ENCODE data around the gene SERINC5.
"Not testable (repeated sequence)": the region's sequence is repeated elsewhere in the genome, so short reads cannot be mapped to it uniquely, and the experiment has no call there.

SERINC5 gene

GRCh38 chr5:80255811-80256712 lies at the start of gene SERINC5:
Gene SERINC5 (minus strand): TSS chr5:80256048. CDS start chr5:80255922, 126 bp downstream.
- DNase-seq (ENCODE audit: low read depth), result peak; percentile 70

- no peak for DNase-seq (ENCODE audit: low read depth)
These were observed 46.8 kb upstream of the SERINC5 start for GRCh38 chr5:80302636-80303035.

GRCh38 chr5:80301342-80301741 lies 45.5 kb upstream of the SERINC5 start:
- DNase-seq (ENCODE audit: low read depth), result not testable (repeated sequence)

- not testable (repeated sequence) for DNase-seq (ENCODE audit: low read depth)
These were observed 44.9 kb upstream of the SERINC5 start for GRCh38 chr5:80300796-80301195.

DNA sequence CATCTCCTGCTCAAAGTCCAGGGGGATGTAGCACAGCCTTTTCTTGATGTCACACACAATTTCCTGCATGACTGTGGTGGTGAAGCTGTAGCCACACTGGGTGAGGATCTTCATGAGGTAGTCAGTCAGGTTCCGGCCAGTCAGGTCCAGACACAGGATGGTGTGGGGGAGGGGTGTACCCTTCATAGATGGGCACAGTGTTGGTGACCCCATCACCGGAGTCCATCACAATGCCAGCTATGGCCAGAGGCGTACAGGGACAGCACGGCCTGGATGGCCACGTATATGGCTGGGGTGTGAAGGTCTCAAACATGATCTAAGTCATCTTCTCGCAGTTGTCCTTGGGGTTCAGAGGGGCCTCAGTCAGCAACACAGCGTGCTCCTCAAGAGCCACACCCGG lies 44.3 kb upstream of the SERINC5 start:
- DNase-seq (ENCODE audit: low read depth), result no peak

GRCh38 chr5:80299601-80300000 lies 43.8 kb upstream of the SERINC5 start:
- no peak for DNase-seq (ENCODE audit: low read depth)

DNA sequence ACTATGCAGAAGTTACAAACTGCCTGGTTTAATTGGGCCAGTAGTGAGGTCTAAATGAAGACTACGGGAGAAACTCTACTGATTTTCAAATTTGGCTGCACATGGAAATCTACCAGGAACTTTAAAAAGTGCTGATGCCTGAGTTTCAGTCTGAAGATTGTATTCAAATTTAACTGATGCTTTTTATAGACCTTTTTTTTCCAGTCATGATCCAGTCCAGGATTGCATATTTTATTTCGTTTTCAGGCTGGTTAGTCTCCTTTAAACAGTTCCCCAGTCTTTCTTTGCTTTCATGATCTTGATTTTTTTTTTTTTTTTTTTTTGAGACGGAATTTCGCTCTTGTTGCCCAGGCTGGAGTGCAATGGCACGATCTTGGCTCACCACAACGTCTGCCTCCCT lies 40.3 kb upstream of the SERINC5 start:
- no peak for DNase-seq (ENCODE audit: low read depth)

DNA sequence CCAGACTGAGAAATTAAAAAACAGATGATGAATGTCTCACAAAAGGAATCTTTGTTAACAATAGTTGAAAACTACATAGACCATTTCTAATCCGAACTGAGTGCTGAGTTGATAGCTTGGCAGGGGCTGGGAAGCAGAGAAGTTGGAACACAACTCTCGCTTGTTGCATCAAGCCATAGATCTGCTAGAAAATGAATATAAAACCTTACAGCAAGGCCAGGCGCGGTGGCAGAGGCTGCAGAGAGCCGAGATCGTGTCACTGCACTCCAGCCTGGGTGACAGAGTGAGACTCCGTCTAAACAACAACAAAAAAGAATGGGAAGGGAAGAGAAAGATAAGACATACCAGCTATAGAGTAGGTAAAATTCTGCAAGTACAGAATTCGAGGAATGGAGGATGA lies 35.9 kb upstream of the SERINC5 start:
- DNase-seq (ENCODE audit: low read depth), result no peak

DNA sequence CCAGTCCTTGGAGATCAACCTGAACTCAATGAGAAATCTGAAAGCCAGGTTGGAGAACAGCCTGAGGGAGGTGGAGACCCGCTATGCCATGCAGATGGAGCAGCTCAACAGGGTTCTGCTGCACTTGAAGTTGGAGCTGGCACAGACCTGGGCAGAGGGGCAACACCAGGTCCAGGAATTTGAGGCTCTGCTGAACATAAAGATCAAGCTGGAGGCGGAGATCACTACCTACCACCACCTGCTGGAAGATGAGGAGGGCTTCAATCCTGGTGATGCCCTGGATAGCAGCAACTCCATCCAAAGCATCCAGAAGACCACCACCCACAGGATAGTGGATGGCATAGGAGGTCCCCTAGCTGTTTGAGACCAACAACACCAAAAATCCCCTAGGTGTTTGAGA lies 33.5 kb upstream of the SERINC5 start:
- no peak for DNase-seq (ENCODE audit: low read depth)

- DNase-seq (ENCODE audit: low read depth), result no peak
These were observed 32.3 kb upstream of the SERINC5 start for GRCh38 chr5:80288177-80288576.

DNA sequence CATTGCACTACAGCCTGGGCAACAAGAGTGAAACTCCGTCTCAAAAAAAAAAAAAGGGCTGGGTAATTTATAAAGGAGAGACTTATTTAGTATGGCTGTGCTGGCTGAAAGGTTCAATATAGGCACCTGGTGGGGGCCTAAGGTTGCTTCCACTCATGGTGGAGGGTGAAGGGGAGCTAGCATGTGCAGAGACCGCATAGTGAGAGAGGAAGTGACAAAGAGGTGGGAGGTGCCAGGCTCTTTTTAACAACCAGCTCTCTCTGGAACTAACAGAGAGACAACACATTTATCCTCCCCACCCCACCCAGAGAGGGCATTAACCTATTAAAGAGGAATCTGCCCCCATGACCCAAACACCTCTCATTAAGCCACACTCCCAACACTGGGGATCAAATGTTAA lies 28.9 kb upstream of the SERINC5 start:
- no peak for DNase-seq (ENCODE audit: low read depth)

- DNase-seq (ENCODE audit: low read depth), result no peak
These were observed 27.5 kb upstream of the SERINC5 start for GRCh38 chr5:80283360-80283759.

DNA sequence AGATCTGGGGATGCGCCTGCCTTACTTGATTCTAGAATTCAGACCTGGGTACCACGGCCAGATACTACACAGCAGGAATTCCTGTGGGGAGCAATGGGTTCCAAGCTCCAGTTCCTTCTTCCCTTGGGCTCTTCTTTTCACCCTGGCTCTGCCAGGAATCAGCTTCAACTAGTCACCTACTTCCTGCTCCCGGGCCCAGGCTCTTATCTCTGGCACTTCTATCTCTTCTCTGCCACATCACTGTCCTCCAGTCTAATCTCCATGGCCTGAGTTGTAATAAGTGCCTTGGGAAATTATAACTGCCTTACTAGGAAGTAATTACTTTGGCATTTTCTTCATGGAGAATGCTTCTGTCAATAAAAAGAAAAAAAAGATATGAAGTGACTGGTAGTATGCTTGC lies 26.2 kb upstream of the SERINC5 start:
- DNase-seq (ENCODE audit: low read depth), result no peak

- no peak for DNase-seq (ENCODE audit: low read depth)
These were observed 21.3 kb upstream of the SERINC5 start for GRCh38 chr5:80277191-80277590.

- no peak for DNase-seq (ENCODE audit: low read depth)
These were observed 20.3 kb upstream of the SERINC5 start for GRCh38 chr5:80276186-80276585.

- DNase-seq (ENCODE audit: low read depth), result no peak
These were observed 19.5 kb upstream of the SERINC5 start for GRCh38 chr5:80275347-80275746.

DNA sequence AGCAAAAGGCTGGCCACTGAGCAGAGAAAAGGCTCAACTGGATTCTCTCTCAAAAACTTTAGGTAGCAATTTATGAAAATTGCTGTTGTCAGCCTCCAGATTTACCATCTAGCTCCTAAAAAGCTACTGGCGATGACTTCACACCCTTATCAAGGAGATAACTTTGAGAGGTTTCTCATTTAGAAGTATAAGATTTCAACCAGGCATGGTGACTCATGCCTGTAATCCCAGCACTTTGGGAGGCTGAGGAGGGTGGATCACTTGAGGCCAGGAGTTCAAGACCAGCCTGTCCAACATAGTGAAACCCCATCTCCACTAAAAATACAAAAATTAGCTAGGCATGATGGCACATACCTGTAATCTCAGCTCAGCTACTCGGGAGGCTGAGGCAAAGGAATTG lies 14.7 kb upstream of the SERINC5 start:
- DNase-seq (ENCODE audit: low read depth), result not testable (repeated sequence)

GRCh38 chr5:80269991-80270438 lies 14.2 kb upstream of the SERINC5 start:
- DNase-seq (ENCODE audit: low read depth), result no peak

DNA sequence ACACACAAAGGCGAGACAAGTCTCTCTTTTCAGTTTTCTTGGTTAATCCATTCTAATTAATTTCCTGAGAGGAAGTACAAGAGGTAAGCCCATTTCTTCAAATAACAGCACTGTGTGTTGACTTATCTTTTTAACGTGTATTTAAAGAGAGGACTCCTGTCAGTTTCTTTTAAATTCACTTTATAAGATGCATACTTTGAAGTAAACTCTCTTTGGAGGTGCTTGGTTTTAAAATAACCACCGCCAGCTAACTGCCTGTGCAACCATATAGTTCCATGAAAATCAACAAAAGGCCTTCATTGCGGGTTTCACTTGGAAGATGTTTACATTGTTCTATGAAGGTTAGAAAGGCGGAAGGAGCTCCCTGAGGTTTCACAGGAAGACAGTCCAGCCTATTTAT lies 13.1 kb upstream of the SERINC5 start:
- DNase-seq (ENCODE audit: low read depth), result no peak

GRCh38 chr5:80266566-80266965 lies 10.7 kb upstream of the SERINC5 start:
- DNase-seq (ENCODE audit: low read depth), result no peak

DNA sequence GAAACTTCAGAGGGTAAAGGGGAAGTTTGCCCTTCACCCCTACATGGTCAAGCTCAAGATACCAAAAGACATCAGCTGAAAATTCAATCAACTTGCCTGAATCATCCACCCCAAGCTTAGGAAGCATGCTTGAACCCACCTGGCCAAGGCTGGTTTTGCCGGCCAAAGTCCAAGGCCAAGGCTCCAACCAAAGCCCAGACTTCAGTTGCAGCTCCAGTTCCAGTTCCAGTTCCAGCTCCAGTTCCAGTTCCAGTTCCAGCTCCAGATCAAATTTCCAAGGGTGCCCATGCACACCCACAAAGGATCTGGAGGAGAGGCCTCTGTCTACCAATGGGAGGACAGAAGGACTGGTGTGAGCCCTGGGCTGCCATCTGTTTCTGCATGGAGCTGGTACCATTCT lies 4.6 kb upstream of the SERINC5 start:
- no peak for DNase-seq (ENCODE audit: low read depth)

DNA sequence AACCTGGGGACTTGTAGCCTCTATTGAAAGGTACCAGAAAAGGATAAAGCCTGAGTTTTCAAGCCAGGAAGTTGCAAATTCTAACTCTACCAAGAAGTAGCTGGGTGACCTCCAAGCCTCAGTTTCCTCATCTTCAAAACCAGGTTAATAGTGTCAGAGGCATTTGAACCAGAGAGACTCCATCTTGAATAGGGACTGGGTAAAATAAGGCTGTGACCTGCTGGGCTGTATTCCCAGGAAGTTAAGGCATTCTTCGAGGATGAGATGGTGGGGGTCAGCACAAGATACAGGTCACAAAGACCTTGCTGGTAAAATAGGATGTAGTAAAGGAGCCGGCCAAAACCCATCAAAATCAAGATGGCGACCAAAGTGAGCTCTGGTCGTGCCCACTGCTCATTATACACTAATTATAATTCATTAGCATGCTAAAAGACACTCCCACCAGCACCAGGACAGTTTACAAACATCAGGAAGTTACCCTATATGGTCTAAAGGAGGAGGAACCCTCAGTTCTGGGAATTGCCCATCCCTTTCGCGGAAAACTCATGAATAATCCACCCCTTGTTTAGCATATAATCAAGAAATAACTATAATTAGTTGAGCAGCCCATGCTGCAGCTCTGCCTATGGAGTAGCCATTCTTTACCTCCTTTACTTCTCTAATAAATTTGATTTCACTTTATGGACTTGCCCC lies 3.8 kb upstream of the SERINC5 start:
- no peak for DNase-seq (ENCODE audit: low read depth)

GRCh38 chr5:80255431-80255810 lies 427 bp downstream of the SERINC5 start:
- DNase-seq (ENCODE audit: low read depth), result no peak

Measured in stimulated activated CD8-positive, alpha-beta memory T cell treated with anti-CD3 and anti-CD28 coated beads, Interleukin-12 subunit alpha, Interleukin-12 subunit beta, amount 100 ng/mL, for 1 hour (primary cell).